Breast epithelium (tissue), 3 donors: ENCODE data around the gene SORL1.

ENCODE experiments used
- POLR2A ChIP-seq: fragments of 450-650 bp; IDR thresholded peaks from one replicate; pipeline ENCODE4 v1.6.1; 2016; ENCODE audit warnings: antibody characterized with exemption, mild to moderate bottlenecking, moderate library complexity
- TF ChIP-seq, protein P1 (sequence below), 3 donors: fragments of 450-650 bp; IDR thresholded peaks; one replicate each; pipeline ENCODE4 v1.5.1; 2016 to 2017; ENCODE audit warnings: antibody characterized with exemption in 3 of 3, mild to moderate bottlenecking in 3 of 3, moderate library complexity in 3 of 3

DNA sequence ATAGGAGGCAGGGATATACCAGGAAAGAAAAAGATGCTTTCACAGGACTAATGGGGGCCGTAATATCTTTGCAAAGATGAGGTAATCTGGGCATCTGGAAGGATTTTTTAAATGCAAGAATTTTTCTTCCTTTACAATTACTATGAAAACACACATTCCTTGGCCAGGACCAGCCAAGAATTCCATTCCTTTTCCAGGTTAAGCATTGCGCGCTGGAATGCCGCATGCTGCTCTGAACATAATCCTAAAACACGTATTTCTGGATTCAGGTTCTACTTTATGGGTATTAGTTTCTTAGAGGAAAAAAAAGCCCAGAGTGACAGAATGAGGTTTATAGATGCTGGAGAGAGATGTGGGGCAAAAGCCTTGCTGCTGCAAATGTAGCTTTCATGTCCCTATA lies 100.0 kb downstream of the SORL1 start:
- TF ChIP-seq, protein P1, sequence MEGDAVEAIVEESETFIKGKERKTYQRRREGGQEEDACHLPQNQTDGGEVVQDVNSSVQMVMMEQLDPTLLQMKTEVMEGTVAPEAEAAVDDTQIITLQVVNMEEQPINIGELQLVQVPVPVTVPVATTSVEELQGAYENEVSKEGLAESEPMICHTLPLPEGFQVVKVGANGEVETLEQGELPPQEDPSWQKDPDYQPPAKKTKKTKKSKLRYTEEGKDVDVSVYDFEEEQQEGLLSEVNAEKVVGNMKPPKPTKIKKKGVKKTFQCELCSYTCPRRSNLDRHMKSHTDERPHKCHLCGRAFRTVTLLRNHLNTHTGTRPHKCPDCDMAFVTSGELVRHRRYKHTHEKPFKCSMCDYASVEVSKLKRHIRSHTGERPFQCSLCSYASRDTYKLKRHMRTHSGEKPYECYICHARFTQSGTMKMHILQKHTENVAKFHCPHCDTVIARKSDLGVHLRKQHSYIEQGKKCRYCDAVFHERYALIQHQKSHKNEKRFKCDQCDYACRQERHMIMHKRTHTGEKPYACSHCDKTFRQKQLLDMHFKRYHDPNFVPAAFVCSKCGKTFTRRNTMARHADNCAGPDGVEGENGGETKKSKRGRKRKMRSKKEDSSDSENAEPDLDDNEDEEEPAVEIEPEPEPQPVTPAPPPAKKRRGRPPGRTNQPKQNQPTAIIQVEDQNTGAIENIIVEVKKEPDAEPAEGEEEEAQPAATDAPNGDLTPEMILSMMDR (IDR thresholded peaks at IDR 0.05), result no peak
- no peak for TF ChIP-seq POLR2A
